GM21825 (cell line): Measurements from ENCODE around the gene METTL24.
"Not testable (repeated sequence)": the region's sequence is repeated elsewhere in the genome, so short reads cannot be mapped to it uniquely, and the experiment has no call there.

Experiments used
- ATAC-seq: cut with Tn5 transposase; IDR thresholded peaks from one replicate; pipeline ENCODE4 v1.9.1; 2021; ENCODE audit warnings: mild to moderate bottlenecking, moderate library complexity; ENCODE audit not compliant: unreplicated experiment

Gene METTL24

GRCh38 chr6:110318971-110319370 is 39.2 kb downstream of the METTL24 start:
- ATAC-seq: no peak

- no peak for ATAC-seq
Observed at GRCh38 chr6:110317646-110318045, 40.5 kb downstream of the METTL24 start.

DNA sequence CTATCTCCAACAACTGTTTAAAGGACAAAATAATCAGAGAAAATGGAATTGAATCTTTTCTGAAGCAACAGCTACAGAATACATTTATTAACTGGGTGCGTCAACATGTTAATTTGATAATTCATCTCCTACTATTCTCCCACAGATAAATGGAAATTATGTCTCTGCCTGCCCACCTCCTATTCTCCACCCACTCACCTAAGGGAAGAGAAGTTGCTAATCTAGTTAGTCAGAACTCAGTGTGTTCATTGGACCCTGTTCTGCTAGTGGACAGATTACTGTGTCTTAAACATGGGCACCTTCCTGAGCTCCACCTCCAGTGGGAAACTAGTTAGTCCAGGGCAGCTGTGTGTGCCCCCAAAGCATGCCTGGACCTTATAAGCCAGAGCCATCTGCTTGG is 41.0 kb downstream of the METTL24 start:
- no peak for ATAC-seq

- ATAC-seq: no peak
Observed at GRCh38 chr6:110315869-110316398, 42.2 kb downstream of the METTL24 start.

DNA sequence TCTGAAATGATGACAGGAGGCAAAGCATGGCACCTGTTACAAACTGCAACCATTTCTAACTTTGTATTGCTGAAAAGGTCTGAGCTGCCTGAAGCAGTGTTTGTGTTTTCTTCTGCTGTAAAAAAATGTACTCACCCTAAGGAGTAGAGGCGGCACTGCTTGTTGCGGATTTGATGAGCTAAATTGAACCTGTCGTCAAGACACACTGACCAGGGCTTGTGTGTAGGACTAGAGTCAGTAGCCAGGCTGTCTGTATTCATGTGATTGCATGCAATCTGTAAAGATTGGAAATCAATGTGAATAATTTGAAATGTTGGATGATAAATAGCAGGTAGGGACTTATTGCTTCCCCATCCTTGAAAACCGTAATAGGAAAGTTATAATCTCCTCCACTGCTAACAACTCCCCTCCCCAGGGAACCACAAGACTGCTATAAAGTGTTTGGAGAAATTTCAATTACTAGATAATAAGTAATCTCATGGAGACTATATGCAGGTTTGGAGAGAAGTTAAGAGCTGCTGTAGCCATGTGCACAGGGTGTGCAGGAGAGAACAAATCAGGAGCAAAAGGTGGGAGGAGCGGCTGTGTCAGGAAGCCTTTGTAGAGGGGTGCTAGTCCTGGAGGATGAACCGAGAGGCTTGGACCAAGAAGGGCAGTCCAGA is 42.8 kb downstream of the METTL24 start:
- no peak for ATAC-seq

DNA sequence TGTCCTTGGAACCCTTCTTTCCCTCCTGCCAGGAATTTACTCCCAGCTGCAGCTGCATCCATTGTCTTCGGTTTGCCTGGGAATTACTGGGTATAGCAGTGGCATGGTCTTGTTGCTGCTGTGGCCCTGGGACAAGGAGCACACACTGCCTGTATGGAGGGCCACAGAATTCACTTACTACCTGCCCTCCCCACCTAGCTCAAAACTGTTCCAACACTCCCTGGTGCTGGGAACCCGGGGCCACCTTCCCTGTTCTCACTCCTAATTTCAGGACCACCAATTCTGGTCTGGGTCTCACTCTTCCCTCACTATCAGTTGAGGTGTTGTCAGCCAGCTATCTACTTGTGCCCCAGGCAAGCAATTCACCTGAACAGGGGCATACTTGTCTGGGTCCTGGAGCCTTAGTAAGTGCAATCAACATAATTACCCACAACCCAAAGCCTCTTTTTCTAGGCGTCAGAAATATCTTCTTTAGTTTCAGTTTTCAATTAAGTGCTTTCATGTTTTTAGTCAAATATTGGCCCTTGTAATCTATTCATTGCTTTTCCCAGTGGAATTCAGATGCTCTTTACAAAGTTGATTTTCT is 47.2 kb downstream of the METTL24 start:
- no peak for ATAC-seq

GRCh38 chr6:110309432-110309831 is 48.7 kb downstream of the METTL24 start:
- not testable (repeated sequence) for ATAC-seq

DNA sequence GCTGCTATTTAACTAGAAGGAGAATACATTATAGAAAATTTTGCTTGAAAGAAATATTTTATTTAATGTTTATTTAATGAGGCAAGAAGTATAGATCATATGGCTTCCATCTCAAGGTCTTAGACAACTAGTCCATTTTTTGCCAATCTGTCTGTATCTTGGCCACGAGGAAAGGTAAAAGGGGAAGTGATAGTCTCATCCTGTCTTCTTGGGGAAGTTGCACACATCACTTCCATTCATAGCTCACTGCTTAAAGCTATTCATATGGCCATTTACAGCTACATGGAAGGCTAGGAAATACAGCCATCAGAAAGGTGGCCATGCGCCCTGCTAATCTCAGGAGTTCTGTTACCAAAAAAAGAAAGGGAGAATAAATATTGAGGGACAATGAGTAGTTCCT is 50.8 kb downstream of the METTL24 start:
- no peak for ATAC-seq

DNA sequence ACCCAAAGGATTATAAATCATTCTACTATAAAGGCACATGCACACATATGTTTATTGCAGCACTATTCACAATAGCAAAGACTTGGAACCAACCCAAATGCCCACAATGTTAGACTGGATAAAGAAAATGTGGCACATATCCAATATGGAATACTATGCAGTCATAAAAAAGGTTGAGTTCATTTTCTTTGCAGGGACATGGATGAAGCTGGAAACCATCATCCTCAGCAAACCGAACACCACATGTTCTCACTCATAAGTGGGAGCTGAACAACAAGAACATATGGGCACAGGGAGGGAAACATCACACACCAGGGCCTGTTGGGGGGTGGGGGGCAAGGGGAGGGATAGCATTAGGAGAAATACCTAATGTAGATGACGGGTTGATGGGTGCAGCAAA is 52.3 kb downstream of the METTL24 start:
- ATAC-seq: not testable (repeated sequence)

DNA sequence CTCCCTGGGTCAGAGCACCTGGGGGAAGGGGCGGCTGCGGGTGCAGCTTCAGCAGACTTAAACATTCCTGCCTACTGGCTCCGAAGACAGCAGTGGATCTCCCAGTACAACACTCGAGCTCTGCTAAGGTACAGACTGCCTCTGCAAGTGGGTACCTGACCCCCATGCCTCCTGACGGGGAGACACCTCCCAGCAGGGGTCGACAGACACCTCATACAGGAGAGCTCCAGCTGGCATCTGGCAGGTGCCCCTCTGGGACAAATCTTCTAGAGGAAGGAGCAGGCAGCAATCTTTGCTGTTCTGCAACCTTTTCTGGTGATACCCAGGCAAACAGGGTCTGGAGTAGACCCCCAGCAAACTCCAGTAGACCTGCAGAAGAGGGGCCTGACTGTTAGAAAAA is 54.5 kb downstream of the METTL24 start:
- not testable (repeated sequence) for ATAC-seq

DNA sequence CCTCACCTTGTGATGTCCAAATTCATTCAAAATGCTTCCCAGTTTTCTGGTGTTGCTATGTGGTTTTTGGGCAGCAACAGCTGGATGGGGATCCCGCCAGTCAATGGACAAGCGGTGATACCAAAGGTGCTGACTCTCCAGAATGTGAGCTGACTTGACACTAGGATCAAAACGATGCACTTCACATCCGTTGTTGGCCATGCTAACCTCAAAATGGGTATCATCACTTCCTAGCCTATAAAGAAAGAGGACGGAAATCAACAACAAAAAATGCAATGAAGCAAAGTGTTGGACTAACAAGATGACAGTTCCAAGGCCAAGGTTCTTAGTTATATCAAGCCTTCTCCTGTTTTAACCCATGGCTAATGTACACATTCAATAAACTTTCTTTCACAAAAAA is 59.2 kb downstream of the METTL24 start:
- no peak for ATAC-seq

DNA sequence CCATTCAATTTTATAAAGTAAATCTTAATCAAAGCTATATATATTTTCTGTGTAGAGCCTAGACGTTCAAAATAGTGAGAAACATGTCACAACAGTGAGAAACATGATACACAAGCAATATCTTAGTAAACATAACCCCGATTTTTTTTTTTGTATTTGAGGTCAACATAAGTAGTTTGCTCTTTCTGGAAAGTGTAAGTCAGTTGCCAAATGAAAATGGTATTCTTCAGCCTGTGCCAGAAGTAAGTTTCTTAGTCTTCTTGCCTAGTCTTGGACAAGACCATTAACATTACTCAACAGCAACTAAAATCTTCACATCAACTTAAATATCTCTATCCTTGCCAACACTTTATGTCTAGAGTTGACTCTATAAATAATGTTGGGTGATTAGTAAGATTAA is 59.7 kb downstream of the METTL24 start:
- no peak for ATAC-seq

GRCh38 chr6:110296241-110297025 is 61.7 kb downstream of the METTL24 start:
- ATAC-seq: no peak

GRCh38 chr6:110295451-110296165 is 62.5 kb downstream of the METTL24 start:
- ATAC-seq: no peak

DNA sequence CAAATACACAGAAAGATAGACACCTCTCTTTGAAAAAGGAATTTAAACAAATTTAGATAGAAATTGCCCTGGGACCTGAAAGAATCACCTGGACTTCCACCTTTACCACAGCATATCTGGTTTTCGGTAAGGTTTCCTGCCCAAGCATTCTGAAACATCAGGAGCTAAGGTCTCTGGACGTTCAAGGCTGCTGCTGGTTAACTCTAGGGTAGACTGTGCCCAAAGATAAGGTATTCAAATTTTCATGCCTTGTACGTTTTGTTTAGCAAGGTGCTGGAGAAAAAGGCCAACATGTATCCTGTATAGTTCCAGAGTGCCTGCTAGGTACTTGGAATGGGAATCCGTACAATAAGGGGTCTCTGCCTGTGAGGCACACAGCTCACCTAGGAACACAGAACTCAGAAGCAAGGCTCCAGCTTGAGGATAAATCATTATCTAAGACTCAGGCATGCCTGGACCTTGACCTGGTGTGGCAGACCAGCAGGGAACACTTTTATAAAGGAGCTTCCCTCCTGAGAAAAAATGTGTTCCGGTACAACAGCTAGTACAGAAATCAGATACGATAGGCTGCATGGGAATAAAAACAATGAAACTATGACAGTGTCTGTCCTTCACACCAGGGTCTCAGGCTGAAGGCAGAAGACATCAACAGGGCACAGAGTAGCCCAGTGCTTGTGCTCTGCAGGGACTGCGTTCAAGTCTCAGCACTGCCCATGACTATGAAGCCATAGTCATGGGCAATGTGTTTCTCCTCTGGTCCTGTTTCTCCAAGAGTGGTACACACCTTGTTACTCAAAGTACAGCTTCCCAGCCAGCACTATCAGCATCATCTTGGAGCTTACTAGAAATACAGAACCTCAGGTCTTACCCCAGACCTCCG is 70.4 kb downstream of the METTL24 start:
- ATAC-seq: no peak

GRCh38 chr6:110285306-110286060 is 72.7 kb downstream of the METTL24 start:
- ATAC-seq: no peak

- no peak for ATAC-seq
Observed at GRCh38 chr6:110284855-110285254, 73.3 kb downstream of the METTL24 start.

- ATAC-seq: no peak
Observed at GRCh38 chr6:110283657-110284056, 74.5 kb downstream of the METTL24 start.

GRCh38 chr6:110282412-110282811 is 75.7 kb downstream of the METTL24 start:
- no peak for ATAC-seq
